GM21360 (cell line): ENCODE results near the gene WBP2NL.
"Not testable (repeated sequence)": the region's sequence is repeated elsewhere in the genome, so short reads cannot be mapped to it uniquely, and the experiment has no call there.

Experiments used
- ATAC-seq: cut with Tn5 transposase; IDR thresholded peaks from one replicate; pipeline ENCODE4 v1.9.1; 2021; ENCODE audit warnings: mild to moderate bottlenecking, moderate library complexity; ENCODE audit not compliant: unreplicated experiment

WBP2NL gene

GRCh38 chr22:42070517-42071422, 72.2 kb downstream of the WBP2NL start, which contains the start of gene NAGA:
NAGA (minus strand) TSS chr22:42070812; CDS start chr22:42070297, 515 bp downstream.
- ATAC-seq: peak; percentile 79

GRCh38 chr22:42071508-42071907, 72.9 kb downstream of the WBP2NL start:
- ATAC-seq: not testable (repeated sequence)

GRCh38 chr22:42072606-42073330, 74.2 kb downstream of the WBP2NL start:
- no peak for ATAC-seq

- no peak for ATAC-seq
These were observed 75.0 kb downstream of the WBP2NL start for GRCh38 chr22:42073621-42074041.

DNA sequence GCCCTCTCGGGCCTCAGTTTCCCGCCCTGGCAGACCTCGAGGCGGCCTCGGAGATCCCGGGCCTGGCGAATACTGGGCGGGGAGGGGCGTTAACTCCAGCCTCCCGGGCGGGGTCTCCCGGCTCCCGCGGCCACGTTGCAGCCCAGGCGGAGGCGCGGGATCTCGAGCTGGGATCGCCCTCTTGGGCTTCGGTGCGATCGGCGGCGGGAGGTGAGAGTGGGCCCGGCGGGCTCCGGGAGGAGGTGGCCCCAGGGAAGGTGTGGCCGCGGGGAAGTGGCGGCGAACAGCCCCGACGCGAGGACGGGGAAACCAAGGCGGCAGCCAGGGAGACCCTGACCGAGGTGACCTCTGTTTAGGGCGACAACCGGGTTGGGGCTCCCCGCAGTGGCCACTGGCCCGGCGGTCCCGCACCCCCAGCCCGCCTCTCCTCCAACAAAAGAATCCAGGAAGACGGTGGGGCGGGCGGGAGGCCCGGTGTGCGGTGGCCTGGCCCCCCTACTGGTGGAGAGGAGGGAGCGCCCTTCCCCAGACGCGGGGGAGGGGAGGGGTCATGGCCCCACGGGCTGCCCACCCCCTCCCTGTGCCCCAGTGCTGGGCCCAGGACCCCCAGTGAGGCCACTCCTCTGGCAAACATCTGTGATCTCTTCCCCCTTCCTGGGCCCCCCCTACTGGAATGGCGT, 75.7 kb downstream of the WBP2NL start, which contains the start of gene PHETA2:
TSS of gene PHETA2 (plus strand) at position 117 of the 680 bp plus-strand sequence. CDS start 3,046 bp downstream, outside the sequence.
- ATAC-seq: no peak

GRCh38 chr22:42074846-42075676, 76.5 kb downstream of the WBP2NL start:
- no peak for ATAC-seq

GRCh38 chr22:42076764-42077485, 78.3 kb downstream of the WBP2NL start:
- no peak for ATAC-seq

DNA sequence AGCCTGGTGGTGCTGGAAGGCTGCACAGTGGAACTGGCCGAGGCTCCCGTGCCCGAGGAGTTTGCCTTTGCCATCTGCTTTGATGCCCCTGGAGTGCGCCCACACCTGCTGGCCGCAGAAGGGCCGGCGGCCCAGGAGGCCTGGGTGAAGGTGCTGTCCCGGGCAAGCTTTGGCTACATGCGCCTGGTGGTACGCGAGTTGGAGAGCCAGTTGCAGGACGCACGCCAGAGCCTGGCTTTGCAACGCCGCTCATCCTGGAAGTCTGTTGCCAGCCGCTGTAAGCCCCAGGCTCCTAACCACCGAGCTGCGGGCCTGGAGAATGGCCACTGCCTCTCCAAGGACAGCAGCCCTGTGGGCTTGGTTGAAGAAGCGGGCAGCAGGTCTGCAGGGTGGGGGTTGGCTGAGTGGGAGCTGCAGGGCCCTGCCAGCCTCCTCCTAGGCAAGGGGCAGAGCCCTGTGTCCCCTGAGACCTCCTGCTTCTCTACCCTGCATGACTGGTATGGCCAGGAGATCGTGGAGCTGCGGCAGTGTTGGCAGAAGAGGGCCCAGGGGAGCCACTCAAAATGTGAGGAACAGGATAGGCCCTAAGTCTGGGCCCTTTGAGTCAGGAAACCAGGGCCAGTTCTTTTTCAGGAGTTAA, 79.0 kb downstream of the WBP2NL start:
- ATAC-seq: no peak
